Caco-2 (cell line): ENCODE results near the gene CCL4. TPM values are rescaled to one million over a fixed set of nuclear protein-coding genes. Genes with fewer than 3 reads are reported as not detected.
"Not testable (repeated sequence)": the region's sequence is repeated elsewhere in the genome, so short reads cannot be mapped to it uniquely, and the experiment has no call there.

Source experiments
- BruUV-seq: library from RNA; stranded (reverse); fragments of 400-500 nt; replicated peaks from 2 replicates; lab custom pipeline; 2021; lab: Mats Ljungman, UMichigan
- CTCF ChIA-PET: fragments of 300-600 bp; sonication (Branson Sonifier 250); formaldehyde crosslinking; loops from one replicate; lab custom pipeline; 2022; ENCODE audit warnings: antibody characterized with exemption; lab: Charles Lee
- POLR2A ChIA-PET: fragments of 300-600 bp; sonication (Branson Sonifier 250); formaldehyde crosslinking; loops from one replicate; lab custom pipeline; 2022; ENCODE audit warnings: antibody characterized with exemption; lab: Charles Lee
- DNase-seq, 2 experiments: peaks; one replicate each; pipeline versions ENCODE4 v3.0.0 to v3.0.0-alpha.2; 2020 to 2022
- H3K27me3 ChIP-seq: replicated peaks from 2 replicates; pipeline ENCODE4 v1.6.0; 2011; ENCODE audit warnings: low read length; ENCODE audit not compliant: control insufficient read depth, insufficient read depth
- H3K36me3 ChIP-seq: 2 replicates; pipeline ENCODE4 v1.5.1; 2011; ENCODE audit warnings: low read length; ENCODE audit not compliant: control insufficient read depth, insufficient read depth
- H3K4me1 ChIP-seq: fragments of 250-450 bp; sonication (Bioruptor Pico); 2 replicates; pipeline ENCODE4 v1.5.1; 2020; ENCODE audit warnings: mild to moderate bottlenecking
- H3K4me3 ChIP-seq: 2 replicates; pipeline ENCODE4 v1.5.1; 2011; ENCODE audit warnings: low read depth, mild to moderate bottlenecking, control low read depth, low read length
- H3K9me3 ChIP-seq: fragments of 250-450 bp; sonication (Bioruptor Pico); 2 replicates; pipeline ENCODE4 v1.5.1; 2020; ENCODE audit warnings: mild to moderate bottlenecking, moderate library complexity
- H3K27ac Mint-ChIP-seq: one replicate; pipeline ENCODE4 v1.8.0; 2022; ENCODE audit warnings: mixed read lengths; ENCODE audit not compliant: unreplicated experiment
- H3K27me3 Mint-ChIP-seq: one replicate; pipeline ENCODE4 v1.8.0; 2022; ENCODE audit warnings: mixed read lengths; ENCODE audit not compliant: insufficient read depth, unreplicated experiment
- H3K36me3 Mint-ChIP-seq: one replicate; pipeline ENCODE4 v1.8.0; 2022; ENCODE audit warnings: mild to moderate bottlenecking, mixed read lengths; ENCODE audit not compliant: insufficient read depth, unreplicated experiment
- H3K4me1 Mint-ChIP-seq: one replicate; pipeline ENCODE4 v1.8.0; 2022; ENCODE audit warnings: low read depth, mixed read lengths; ENCODE audit not compliant: unreplicated experiment
- H3K4me3 Mint-ChIP-seq: one replicate; pipeline ENCODE4 v1.8.0; 2022; ENCODE audit warnings: mild to moderate bottlenecking, moderate library complexity, mixed read lengths; ENCODE audit not compliant: unreplicated experiment
- H3K9me3 Mint-ChIP-seq: one replicate; pipeline ENCODE4 v1.8.0; 2022; ENCODE audit warnings: mixed read lengths; ENCODE audit not compliant: unreplicated experiment
- CTCF ChIP-seq, 2 experiments: fragments of 200-600 bp in 1 of 2; IDR thresholded peaks; 1 replicate in 1 of 2; 2 replicates in 1 of 2; pipeline versions ENCODE4 v1.5.1 to v1.8.0; 2011 to 2022; ENCODE audit warnings: antibody characterized with exemption in 1 of 2, control low read depth in 1 of 2, inconsistent platforms in 1 of 2, low read depth in 1 of 2, low read length in 1 of 2, mild to moderate bottlenecking in 1 of 2, moderate library complexity in 1 of 2; ENCODE audit not compliant: insufficient read depth in 1 of 2, severe bottlenecking in 1 of 2, unreplicated experiment in 1 of 2
- intact Hi-C: fragments of 100-400 bp; cut with micrococcal nuclease; formaldehyde crosslinking; loops from one replicate; pipeline ENCODE4 v1.10.0; 2022; ENCODE audit not compliant: unreplicated experiment
- total RNA-seq: library from RNA; stranded (reverse); gene quantifications from 2 replicates; pipeline ENCODE4 v1.2.3, GENCODE V29; 2022

Gene CCL4
- total RNA-seq, 1 experiment from 2014 or later = not detected

GRCh38 chr17:36117505-36118382, 14.1 kb downstream of the CCL4 start:
- no TSS peak for BruUV-seq
- no peaks in the 10 kb centered on the region for H3K4me1 ChIP-seq
- H3K27me3 Mint-ChIP-seq = peaks cover 3% of the 10 kb centered on the region
- peaks cover 4% of the 10 kb centered on the region for H3K36me3 Mint-ChIP-seq
- H3K27ac Mint-ChIP-seq = no peak overlapping the region
- H3K9me3 Mint-ChIP-seq = no peaks in the 10 kb centered on the region
- H3K4me3 ChIP-seq = no peak overlapping the region
- intact Hi-C loops = no loop called here
- no peaks in the 10 kb centered on the region for H3K4me1 Mint-ChIP-seq
- no peak overlapping the region for H3K4me3 Mint-ChIP-seq
- POLR2A ChIA-PET = no interaction called here
- CTCF ChIA-PET = no interaction called here
- H3K36me3 ChIP-seq = no peaks in the 10 kb centered on the region
- no peak for DNase-seq
- H3K27me3 ChIP-seq = no peaks in the 10 kb centered on the region; the same call in 1 of the 2 replicates
- no peaks in the 10 kb centered on the region for H3K9me3 ChIP-seq
- no peak for TF ChIP-seq CTCF (IDR thresholded peaks at IDR 0.05; ENCODE audit: insufficient read depth in 1 of 2, low read depth in 1 of 2, low read length in 1 of 2, severe bottlenecking in 1 of 2, unreplicated experiment in 1 of 2)

DNA sequence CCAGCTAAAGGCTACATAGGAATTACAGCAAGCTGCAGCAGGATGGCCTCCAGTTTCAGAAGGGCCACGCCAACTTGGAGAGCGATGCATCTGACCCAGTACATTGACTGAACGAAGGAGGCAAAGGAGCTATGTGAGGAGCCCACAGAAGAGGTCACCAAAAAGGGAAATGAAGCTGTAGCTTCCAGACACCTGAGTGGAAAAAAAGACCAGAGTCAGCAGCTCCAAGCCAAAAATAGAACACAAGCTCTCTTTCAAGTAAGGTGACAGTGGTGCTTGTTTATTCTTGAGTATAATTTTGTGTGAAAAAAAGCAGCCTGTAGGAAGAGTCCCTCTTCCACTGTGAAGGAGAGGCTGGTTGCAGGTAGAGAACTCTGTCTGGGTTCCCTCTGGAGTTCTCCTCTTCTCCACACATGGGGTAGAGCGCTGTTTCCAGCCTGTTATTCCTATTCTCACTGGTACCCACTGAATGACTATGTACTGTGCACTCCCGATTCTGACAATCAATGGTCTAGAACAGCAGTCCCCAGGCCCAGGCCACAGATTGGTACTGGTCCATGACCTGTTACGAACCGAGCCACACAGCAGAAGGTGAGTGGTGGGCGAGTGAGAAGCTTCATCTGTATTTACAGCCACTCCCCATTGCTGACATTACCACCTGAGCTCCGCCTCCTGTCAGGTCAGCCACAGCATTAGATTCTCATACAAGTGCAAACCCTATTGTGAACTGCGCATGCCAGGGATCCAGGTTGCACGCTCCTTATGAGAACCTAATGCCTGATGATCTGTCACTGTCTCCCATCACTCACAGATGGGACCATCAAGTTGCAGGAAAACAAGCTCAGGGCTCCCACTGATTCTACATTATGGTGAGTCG, 15.1 kb downstream of the CCL4 start:
- Mint-ChIP-seq H3K36me3 (peaks cover 4% of the 10 kb centered on the region), H3K27me3 (peaks cover 3% of the 10 kb centered on the region), H3K4me1 (no peaks in the 10 kb centered on the region), H3K27ac (no peak overlapping the region), H3K4me3 (no peak overlapping the region), H3K9me3 (no peaks in the 10 kb centered on the region)
- intact Hi-C loops = no loop called here
- no peaks in the 10 kb centered on the region; the same call in 1 of the 2 replicates for H3K27me3 ChIP-seq
- DNase-seq = no peak
- POLR2A ChIA-PET = interaction anchor here (0.6 kb wide), 2 partner anchors 16 to 333 kb away, joined by 3 to 9 read pairs; no protein-coding TSS in a partner anchor
- H3K36me3 ChIP-seq = no peaks in the 10 kb centered on the region
- no TSS peak for BruUV-seq
- no peak overlapping the region for H3K4me3 ChIP-seq
- no peaks in the 10 kb centered on the region for H3K9me3 ChIP-seq
- CTCF ChIA-PET = no interaction called here
- TF ChIP-seq CTCF (IDR thresholded peaks at IDR 0.05; ENCODE audit: insufficient read depth in 1 of 2, low read depth in 1 of 2, low read length in 1 of 2, severe bottlenecking in 1 of 2, unreplicated experiment in 1 of 2) = peak; percentile 22 to 43
- no peaks in the 10 kb centered on the region for H3K4me1 ChIP-seq

DNA sequence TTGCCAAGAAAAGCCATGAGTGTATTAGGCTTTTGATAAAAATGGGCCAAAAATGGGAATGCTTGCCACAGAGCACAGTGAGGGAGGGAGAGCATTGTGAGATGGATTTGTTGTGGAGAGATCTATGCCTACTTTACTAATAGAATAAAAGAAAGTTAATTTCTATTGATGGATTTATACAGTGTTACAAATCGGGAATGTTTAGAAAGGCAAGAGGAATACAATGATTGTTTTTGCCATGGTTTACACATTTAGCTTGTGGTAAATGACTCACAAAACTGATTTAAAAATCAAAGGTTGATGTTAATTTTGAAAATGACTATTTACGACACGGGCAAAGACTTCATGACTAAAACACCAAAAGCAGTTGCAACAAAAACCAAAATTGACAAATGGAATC, 16.6 kb downstream of the CCL4 start:
- CTCF ChIA-PET = no interaction called here
- intact Hi-C loops = no loop called here
- no TSS peak for BruUV-seq
- H3K4me3 Mint-ChIP-seq = no peak overlapping the region
- no peaks in the 10 kb centered on the region for H3K4me1 Mint-ChIP-seq
- H3K36me3 ChIP-seq = no peaks in the 10 kb centered on the region
- no peak for TF ChIP-seq CTCF (IDR thresholded peaks at IDR 0.05; ENCODE audit: insufficient read depth in 1 of 2, low read depth in 1 of 2, low read length in 1 of 2, severe bottlenecking in 1 of 2, unreplicated experiment in 1 of 2)
- peaks cover 4% of the 10 kb centered on the region for H3K36me3 Mint-ChIP-seq
- no peak for DNase-seq
- peaks cover under 1% of the 10 kb centered on the region for H3K9me3 Mint-ChIP-seq
- no peaks in the 10 kb centered on the region for H3K4me1 ChIP-seq
- no peaks in the 10 kb centered on the region for H3K27me3 Mint-ChIP-seq
- no peak overlapping the region for H3K27ac Mint-ChIP-seq
- H3K27me3 ChIP-seq = no peaks in the 10 kb centered on the region; the same call in 1 of the 2 replicates
- POLR2A ChIA-PET = no interaction called here
- H3K4me3 ChIP-seq = no peak overlapping the region
- peaks cover 2% of the 10 kb centered on the region for H3K9me3 ChIP-seq

DNA sequence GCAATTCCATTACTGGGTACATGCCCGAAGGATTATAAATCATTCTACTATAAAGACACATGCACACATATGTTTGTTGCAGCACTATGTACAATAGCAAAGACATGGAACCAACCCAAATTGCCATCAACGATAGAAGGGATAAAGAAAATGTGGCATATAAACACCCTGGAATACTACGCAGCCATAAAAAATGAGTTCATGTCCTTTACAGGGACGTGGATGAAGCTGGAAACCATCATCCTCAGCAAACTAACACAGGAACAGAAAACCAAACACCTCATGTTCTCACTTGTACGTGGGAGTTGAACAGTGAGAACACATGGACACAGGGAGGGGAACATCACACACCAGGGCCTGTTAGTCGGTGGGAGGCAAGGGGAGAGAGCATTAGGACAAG, 17.5 kb downstream of the CCL4 start:
- H3K27ac Mint-ChIP-seq, H3K4me3 Mint-ChIP-seq, CTCF ChIA-PET, H3K27me3 ChIP-seq, H3K4me1 ChIP-seq, H3K36me3 Mint-ChIP-seq, H3K4me3 ChIP-seq, POLR2A ChIA-PET, DNase-seq, H3K9me3 Mint-ChIP-seq, H3K36me3 ChIP-seq, H3K27me3 Mint-ChIP-seq, BruUV-seq, intact Hi-C loops, H3K4me1 Mint-ChIP-seq: not testable (repeated sequence)
- H3K9me3 ChIP-seq = peaks cover 11% of the 10 kb centered on the region
